ENCODE results near the gene CD36. TPM values are rescaled to one million over a fixed set of nuclear protein-coding genes. Genes with fewer than 3 reads are reported as not detected.

CD36 gene
- total and polyA plus RNA-seq, 2 experiments from 2014 or later = 0.40 to 1.8 TPM

GRCh38 chr7:80656029-80656428, 17.6 kb downstream of the CD36 start (continued):
- no peak for TF ChIP-seq POLR2AphosphoS5 (IDR thresholded peaks at IDR 0.05; ENCODE audit: low read depth)

- ATAC-seq (no peak), DNase-seq (ENCODE audit: low spot score) (peak; percentile 44)
- TF ChIP-seq CTCF (conservative IDR thresholded peaks at IDR 0.05; ENCODE audit: low read depth in 2 of 2) (peak; percentile 57 to 83), ZNF331 (CRISPR knock-in tag; IDR thresholded peaks at IDR 0.05; ENCODE audit: low read depth) (no peak)
- no peaks in the 10 kb centered on the region for H3K36me3 Mint-ChIP-seq (ENCODE audit: low read depth)
- no peak overlapping the region for H3K4me3 ChIP-seq
- H2AFZ ChIP-seq = no peak overlapping the region
- no peaks in the 10 kb centered on the region for H3K4me1 ChIP-seq (ENCODE audit: insufficient read depth)
- H3K4me2 ChIP-seq = no peak overlapping the region
- H3K79me2 ChIP-seq (replicated peaks; ENCODE audit: insufficient read depth) = no peaks in the 10 kb centered on the region
- H3K4me3 Mint-ChIP-seq = no peak overlapping the region
- H3K27ac Mint-ChIP-seq = no peak overlapping the region
- no peaks in the 10 kb centered on the region for H3F3A ChIP-seq (replicated peaks; ENCODE audit: low read depth)
- no peaks in the 10 kb centered on the region for H3K27me3 ChIP-seq (ENCODE audit: insufficient read depth)
- no peak overlapping the region for H3K27ac ChIP-seq (ENCODE audit: low read depth)
- H4K20me1 ChIP-seq (replicated peaks; ENCODE audit: insufficient read depth) = no peaks in the 10 kb centered on the region
- no peaks in the 10 kb centered on the region for H3K4me1 Mint-ChIP-seq
- no peaks in the 10 kb centered on the region for H3K9me2 ChIP-seq (ENCODE audit: insufficient read depth)
- no peaks in the 10 kb centered on the region for H3K9me3 Mint-ChIP-seq
- H3K36me3 ChIP-seq (ENCODE audit: insufficient read depth) = no peaks in the 10 kb centered on the region
- no peaks in the 10 kb centered on the region for H3K27me3 Mint-ChIP-seq (ENCODE audit: insufficient read depth, low read depth, poor library complexity)
Observed at GRCh38 chr7:80659120-80660055, 20.9 kb downstream of the CD36 start.

- Histone ChIP-seq H2AFZ (no peak overlapping the region), H3K36me3 (ENCODE audit: insufficient read depth) (no peaks in the 10 kb centered on the region), H3K9me2 (ENCODE audit: insufficient read depth) (no peaks in the 10 kb centered on the region), H3F3A (replicated peaks; ENCODE audit: low read depth) (no peaks in the 10 kb centered on the region), H3K4me1 (ENCODE audit: insufficient read depth) (no peaks in the 10 kb centered on the region), H3K79me2 (replicated peaks; ENCODE audit: insufficient read depth) (no peaks in the 10 kb centered on the region), H4K20me1 (replicated peaks; ENCODE audit: insufficient read depth) (no peaks in the 10 kb centered on the region), H3K4me2 (no peak overlapping the region), H3K4me3 (no peak overlapping the region), H3K27ac (ENCODE audit: low read depth) (no peak overlapping the region), H3K27me3 (ENCODE audit: insufficient read depth) (no peaks in the 10 kb centered on the region)
- TF ChIP-seq POLR2AphosphoS5 (IDR thresholded peaks at IDR 0.05; ENCODE audit: low read depth) = no peak
- TF ChIP-seq ETS1 (IDR thresholded peaks at IDR 0.05) = no peak
- TF ChIP-seq EZH2phosphoT487 (IDR thresholded peaks at IDR 0.05; ENCODE audit: unreplicated experiment) = no peak
- TF ChIP-seq CTCF (conservative IDR thresholded peaks at IDR 0.05; ENCODE audit: low read depth in 2 of 2) = no peak
- H3K4me3 Mint-ChIP-seq = no peak overlapping the region
- H3K4me1 Mint-ChIP-seq = no peaks in the 10 kb centered on the region
- ATAC-seq (no peak), DNase-seq (ENCODE audit: low spot score) (no peak)
- no peaks in the 10 kb centered on the region for H3K27me3 Mint-ChIP-seq (ENCODE audit: insufficient read depth, low read depth, poor library complexity)
- H3K9me3 Mint-ChIP-seq = no peaks in the 10 kb centered on the region
- H3K36me3 Mint-ChIP-seq (ENCODE audit: low read depth) = no peaks in the 10 kb centered on the region
- no peak overlapping the region for H3K27ac Mint-ChIP-seq
Observed at GRCh38 chr7:80660939-80661338, 22.5 kb downstream of the CD36 start.
